RWPE1 (cell line): ENCODE measurements around the gene RGS3.
A peak's percentile ranks its signal among the peaks of the same experiment; 100 is the strongest.

Experiments used
- CTCF ChIA-PET: fragments of 350-600 bp; sonication (Branson Sonifier 250); formaldehyde crosslinking; extraction: SDS; loops from one replicate; lab custom pipeline; 2021; lab: Yijun Ruan, JAX
- POLR2A ChIA-PET: fragments of 400-600 bp; formaldehyde crosslinking; extraction: SDS; loops from one replicate; lab custom pipeline; 2020; ENCODE audit warnings: antibody characterized with exemption; ENCODE audit not compliant: low non-redundant PET; lab: Yijun Ruan, JAX
- DNase-seq: peaks from one replicate; pipeline ENCODE4 v3.0.0; 2012; ENCODE audit warnings: low spot score
- H3K27ac ChIP-seq: fragments of 450-650 bp; 2 replicates; pipeline ENCODE4 v1.5.1; 2017
- CTCF ChIP-seq: fragments of 450-650 bp; conservative IDR thresholded peaks from 2 replicates; pipeline ENCODE4 v1.5.1; 2017; ENCODE audit warnings: low read depth, mild to moderate bottlenecking

RGS3 gene

DNA sequence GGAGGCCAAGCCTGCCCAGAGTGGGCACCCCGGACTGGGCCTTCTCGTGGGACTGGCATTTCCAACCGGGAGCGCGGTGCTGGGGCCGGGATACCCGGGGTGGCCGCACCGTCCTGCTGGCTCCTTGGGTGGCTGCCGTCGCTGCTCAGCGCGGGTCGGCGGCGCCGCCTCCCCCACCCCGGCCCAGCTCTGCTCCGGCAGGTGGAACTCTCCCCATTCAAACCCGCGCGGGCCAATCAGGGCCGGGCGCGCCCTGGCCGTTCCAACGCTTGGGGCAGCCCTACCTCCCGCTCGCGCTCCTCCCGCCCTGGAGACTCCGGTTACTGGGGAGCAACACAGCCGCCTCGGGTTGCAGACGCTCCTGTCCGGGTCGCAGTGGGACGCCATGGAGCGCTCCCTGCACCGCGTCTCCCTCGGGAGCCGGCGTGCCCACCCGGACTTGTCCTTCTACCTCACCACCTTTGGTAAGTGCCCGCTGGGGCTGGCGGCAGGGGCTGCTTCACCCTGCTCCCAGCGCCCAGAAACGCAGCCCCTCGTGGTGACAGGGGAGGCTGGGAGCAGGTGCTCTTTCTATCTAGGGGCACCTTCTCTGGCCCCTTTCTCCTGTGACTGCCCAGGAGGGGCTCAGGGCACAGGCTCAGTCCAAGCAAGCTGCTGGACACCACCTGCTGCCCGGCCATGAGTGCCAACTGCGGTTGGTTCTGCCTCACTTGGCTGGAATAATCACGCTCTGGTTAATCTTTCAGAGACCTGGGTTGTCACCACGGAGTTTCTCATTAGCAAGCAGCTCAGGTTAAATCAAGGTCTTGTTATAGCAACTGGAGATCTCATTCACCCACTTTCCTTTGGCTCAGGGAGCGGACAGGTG is at the start of gene RGS3:
Gene RGS3, plus strand, starts transcription at position 310 of the 868 bp plus-strand sequence. Its CDS starts 76 bp downstream, at position 386.
- peak; percentile 93 for DNase-seq
- H3K27ac ChIP-seq, result no peak within 1 kb of the TSS
- no peak for TF ChIP-seq CTCF
- POLR2A ChIA-PET, result interaction anchor here (0.5 kb wide), 1 partner anchor 11 kb away, joined by 3 read pairs; no protein-coding TSS in a partner anchor
- CTCF ChIA-PET, result interaction anchor here (0.6 to 0.9 kb wide), 3 partner anchors 139 to 365 kb away, joined by 3 to 4 read pairs (median 4); no protein-coding TSS in a partner anchor

- ChIA-PET POLR2A (no interaction called here), CTCF (interaction anchor here (0.7 kb wide), 1 partner anchor 233 kb away, joined by 5 read pairs; no protein-coding TSS in a partner anchor)
- no peak for TF ChIP-seq CTCF
- no peak overlapping the region for H3K27ac ChIP-seq
- DNase-seq, result no peak
These were observed 47.3 kb upstream of the RGS3 start for GRCh38 chr9:113416149-113416721.

DNA sequence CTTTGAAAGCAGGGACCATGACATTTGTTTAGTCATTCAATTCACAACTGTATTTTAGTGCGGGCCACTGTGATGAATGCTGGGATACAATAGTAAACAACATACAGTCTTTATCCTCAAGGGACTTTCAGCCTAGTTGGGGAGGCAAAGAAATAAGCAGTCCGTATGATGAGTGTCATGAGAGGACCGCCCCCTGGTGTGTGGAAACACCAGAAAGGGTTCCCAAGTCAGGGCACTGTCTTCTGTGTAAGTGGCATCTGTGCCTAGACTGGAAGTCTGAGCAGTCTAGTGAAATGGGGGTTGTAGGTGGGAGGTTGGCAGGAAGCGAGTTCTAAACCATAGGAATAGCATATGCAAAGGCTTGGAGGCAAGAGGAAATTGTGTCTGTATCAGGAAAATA is 46.2 kb upstream of the RGS3 start:
- POLR2A ChIA-PET, result no interaction called here
- no peak for TF ChIP-seq CTCF
- DNase-seq, result no peak
- CTCF ChIA-PET, result no interaction called here
- no peak overlapping the region for H3K27ac ChIP-seq

DNA sequence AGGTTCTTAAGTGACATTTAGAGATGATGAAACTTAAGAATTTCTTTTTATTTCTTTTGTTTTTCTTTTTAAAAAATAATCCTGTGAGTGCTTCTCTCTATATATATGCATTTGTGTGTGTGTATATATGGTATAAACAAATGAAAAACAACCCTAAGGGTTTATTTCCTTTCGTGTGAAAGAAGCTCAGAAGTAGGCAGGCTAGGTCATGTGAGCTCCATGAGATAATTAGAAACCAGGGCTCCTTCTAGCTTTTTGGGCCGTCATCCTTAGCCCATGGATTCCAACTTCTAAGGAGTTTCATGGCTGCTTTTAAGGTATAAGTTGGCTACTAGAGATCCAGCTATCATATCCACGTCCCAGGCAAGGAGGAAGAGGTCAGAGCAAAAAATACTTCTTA is 41.8 kb upstream of the RGS3 start:
- ChIA-PET POLR2A (no interaction called here), CTCF (interaction anchor here (0.6 to 1.5 kb wide), 4 partner anchors 8 to 236 kb away, joined by 3 to 4 read pairs (median 4); no protein-coding TSS in a partner anchor)
- DNase-seq, result no peak
- TF ChIP-seq CTCF, result no peak
- H3K27ac ChIP-seq, result no peak overlapping the region

DNA sequence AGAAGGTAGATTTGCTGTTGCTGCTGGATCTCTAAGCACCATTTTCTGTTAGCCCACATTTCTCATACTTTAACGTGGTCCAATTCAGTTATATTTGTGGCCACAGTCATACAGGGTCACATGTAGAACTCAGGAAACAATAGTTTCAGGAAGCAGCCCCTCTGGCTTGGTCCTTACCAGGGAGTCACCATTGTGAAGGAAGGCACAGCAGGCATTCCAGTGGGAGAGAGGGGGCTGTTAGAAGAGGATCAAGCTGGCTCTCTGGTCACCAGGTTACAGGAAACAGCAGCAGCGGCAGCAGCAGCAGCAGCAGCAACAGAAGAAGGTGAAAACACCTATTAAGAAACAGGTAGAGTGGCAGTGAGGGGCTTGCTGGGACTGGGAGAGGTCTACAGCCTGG is 38.5 kb upstream of the RGS3 start:
- TF ChIP-seq CTCF, result no peak
- DNase-seq, result no peak
- POLR2A ChIA-PET, result no interaction called here
- no peak overlapping the region for H3K27ac ChIP-seq
- CTCF ChIA-PET, result no interaction called here

- H3K27ac ChIP-seq, result no peak overlapping the region
- TF ChIP-seq CTCF, result no peak
- CTCF ChIA-PET, result no interaction called here
- POLR2A ChIA-PET, result interaction anchor here (1.2 kb wide), 1 partner anchor 16 kb away, joined by 4 read pairs; the partner anchor contains the start of genes C9orf43 and POLE3
- DNase-seq, result no peak
These were observed 36.8 kb upstream of the RGS3 start for GRCh38 chr9:113426701-113427100.
